HEK293T (cell line): Measurements from ENCODE around the gene DIDO1.

Source experiments
- ELF4 ChIP-seq: fragments of 450-650 bp; IDR thresholded peaks from 2 replicates; pipeline ENCODE4 v1.6.1; 2017; ENCODE audit warnings: antibody characterized with exemption
- FOXA1 ChIP-seq: fragments of 450-650 bp; IDR thresholded peaks from 2 replicates; pipeline ENCODE4 v1.6.1; 2016; ENCODE audit warnings: mild to moderate bottlenecking
- FOXM1 ChIP-seq: fragments of 450-650 bp; IDR thresholded peaks from 2 replicates; pipeline ENCODE4 v1.6.1; 2017; ENCODE audit warnings: mild to moderate bottlenecking, borderline replicate concordance
- HDGF ChIP-seq: fragments of 450-650 bp; IDR thresholded peaks from 2 replicates; pipeline ENCODE4 v1.6.1; 2017; ENCODE audit warnings: antibody characterized with exemption, borderline replicate concordance
- SUZ12 ChIP-seq: fragments of 450-650 bp; IDR thresholded peaks from 2 replicates; pipeline ENCODE4 v1.6.1; 2016; ENCODE audit warnings: mild to moderate bottlenecking
- TARDBP ChIP-seq: fragments of 450-650 bp; IDR thresholded peaks from 2 replicates; pipeline ENCODE4 v1.6.1; 2016
- ZNF384 ChIP-seq: fragments of 450-650 bp; IDR thresholded peaks from 2 replicates; pipeline ENCODE4 v1.6.1; 2016

DNA sequence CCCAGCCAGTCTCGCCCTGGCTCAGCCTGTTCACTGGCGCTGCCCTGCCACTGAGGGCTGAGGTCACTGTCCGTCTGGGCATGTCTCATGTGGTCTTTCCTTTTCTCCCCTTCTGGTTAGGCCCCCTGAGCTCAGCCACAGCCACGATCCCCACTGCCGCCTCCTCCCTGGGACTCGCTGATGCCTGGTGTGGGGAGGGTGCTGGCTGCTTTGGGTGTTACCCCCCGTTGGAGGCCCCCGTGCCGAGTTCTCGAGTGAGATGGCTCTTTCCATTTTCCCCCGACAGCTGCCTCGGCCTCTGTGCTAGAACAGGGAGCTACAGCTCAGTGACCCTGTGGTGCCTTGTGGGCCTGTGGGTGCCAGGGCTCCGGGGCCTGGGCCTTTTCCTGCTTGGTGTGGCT lies 49.8 kb downstream of the DIDO1 start:
- TF ChIP-seq FOXA1: no peak
- TF ChIP-seq SUZ12: no peak
- no peak for TF ChIP-seq FOXM1
- TF ChIP-seq ELF4: no peak
- TF ChIP-seq TARDBP: no peak
- no peak for TF ChIP-seq ZNF384
- no peak for TF ChIP-seq HDGF
